Mesendoderm (in vitro differentiated cells): Measurements from ENCODE around the gene ADGRG1.
A peak's percentile ranks its signal among the peaks of the same experiment; 100 is the strongest.

Experiments used
- DNase-seq: peaks from one replicate; pipeline ENCODE4 v3.0.0; 2013
- H2AK5ac ChIP-seq: 2 replicates; pipeline ENCODE4 v1.6.1; 2013; ENCODE audit warnings: low read length, inconsistent platforms
- H2BK120ac ChIP-seq: 2 replicates; pipeline ENCODE4 v1.6.1; 2013; ENCODE audit warnings: low read depth, mild to moderate bottlenecking, low read length, moderate library complexity, mixed read lengths
- H2BK15ac ChIP-seq: replicated peaks from 2 replicates; pipeline ENCODE4 v1.6.1; 2013; ENCODE audit warnings: low read depth, mild to moderate bottlenecking, moderate library complexity
- H2BK5ac ChIP-seq: 2 replicates; pipeline ENCODE4 v1.6.1; 2013; ENCODE audit warnings: low read length, inconsistent platforms
- H3K18ac ChIP-seq: 2 replicates; pipeline ENCODE4 v1.6.1; 2013; ENCODE audit warnings: mild to moderate bottlenecking, low read length, mixed read lengths
- H3K23ac ChIP-seq: one replicate; pipeline ENCODE4 v1.6.1; 2013; ENCODE audit warnings: low read length
- H3K27ac ChIP-seq: 2 replicates; pipeline ENCODE4 v1.5.1; 2013; ENCODE audit warnings: low read depth, mild to moderate bottlenecking, inconsistent platforms, low read length, moderate library complexity
- H3K27me3 ChIP-seq: 2 replicates; pipeline ENCODE4 v1.6.1; 2013; ENCODE audit warnings: low read length, control low read depth, mild to moderate bottlenecking, inconsistent platforms; ENCODE audit not compliant: insufficient read depth, poor library complexity
- H3K36me3 ChIP-seq: 2 replicates; pipeline ENCODE4 v1.6.1; 2013; ENCODE audit warnings: low read length, inconsistent platforms; ENCODE audit not compliant: control insufficient read depth, insufficient read depth
- H3K4ac ChIP-seq: one replicate; pipeline ENCODE4 v1.6.1; 2013; ENCODE audit warnings: low read depth, mild to moderate bottlenecking, low read length, moderate library complexity
- H3K4me1 ChIP-seq: 2 replicates; pipeline ENCODE4 v1.6.1; 2013; ENCODE audit warnings: low read depth, low read length, inconsistent platforms; ENCODE audit not compliant: control insufficient read depth
- H3K4me2 ChIP-seq: 2 replicates; pipeline ENCODE4 v1.6.1; 2013; ENCODE audit warnings: low read length
- H3K4me3 ChIP-seq: 2 replicates; pipeline ENCODE4 v1.5.1; 2013; ENCODE audit warnings: mild to moderate bottlenecking, low read length
- H3K56ac ChIP-seq: one replicate; pipeline ENCODE4 v1.6.1; 2013; ENCODE audit warnings: low read length
- H3K79me1 ChIP-seq: 2 replicates; pipeline ENCODE4 v1.6.1; 2013; ENCODE audit warnings: low read length, inconsistent platforms
- H3K79me2 ChIP-seq: 2 replicates; pipeline ENCODE4 v1.6.1; 2013; ENCODE audit warnings: mild to moderate bottlenecking, low read length; ENCODE audit not compliant: control insufficient read depth, insufficient read depth
- H3K9ac ChIP-seq: 2 replicates; pipeline ENCODE4 v1.6.1; 2013; ENCODE audit warnings: low read length, inconsistent platforms
- H4K5ac ChIP-seq: one replicate; pipeline ENCODE4 v1.6.1; 2013; ENCODE audit warnings: low read length
- H4K8ac ChIP-seq: one replicate; pipeline ENCODE4 v1.6.1; 2013; ENCODE audit warnings: low read depth, mild to moderate bottlenecking, control low read depth, low read length, moderate library complexity
- WGBS: extraction: QIAGEN DNeasy Blood & Tissue Kit; methylation state at CpG from one replicate; pipeline ENCODE4 v1.1.7; 2013; ENCODE audit warnings: low lambda C conversion rate, missing lambda C conversion rate; ENCODE audit not compliant: insufficient coverage; ENCODE audit errors: extremely low coverage; 5-methylcytosine and 5-hydroxymethylcytosine counted together

The ADGRG1 gene

GRCh38 chr16:57606847-57607501 is 21.5 kb upstream of the ADGRG1 start:
- Histone ChIP-seq H2AK5ac (no peak overlapping the region), H3K4me1 (no peaks in the 10 kb centered on the region), H3K4me3 (no peak overlapping the region), H3K27me3 (no peaks in the 10 kb centered on the region), H4K8ac (no peak overlapping the region), H2BK15ac (no peak overlapping the region), H3K79me1 (no peaks in the 10 kb centered on the region), H3K36me3 (no peaks in the 10 kb centered on the region), H3K18ac (no peak overlapping the region), H2BK5ac (no peak overlapping the region), H3K23ac (no peak overlapping the region), H4K5ac (no peak overlapping the region), H3K4ac (no peak overlapping the region), H3K56ac (no peak overlapping the region), H3K4me2 (no peak overlapping the region), H2BK120ac (no peak overlapping the region), H3K79me2 (no peaks in the 10 kb centered on the region), H3K9ac (no peak overlapping the region), H3K27ac (no peak overlapping the region)
- WGBS, result no CpG with 5 or more reads among the region's 11 CpGs
- DNase-seq, result no peak

GRCh38 chr16:57607676-57608461 is 20.6 kb upstream of the ADGRG1 start:
- H3K79me1 ChIP-seq, result no peaks in the 10 kb centered on the region
- no peak overlapping the region for H3K18ac ChIP-seq
- H3K4me2 ChIP-seq, result no peak overlapping the region
- H3K4ac ChIP-seq, result no peak overlapping the region
- no peak overlapping the region for H3K4me3 ChIP-seq
- DNase-seq, result no peak
- no peak overlapping the region for H3K23ac ChIP-seq
- H3K9ac ChIP-seq, result no peak overlapping the region
- no peak overlapping the region for H2BK120ac ChIP-seq
- H4K8ac ChIP-seq, result no peak overlapping the region
- no peaks in the 10 kb centered on the region for H3K36me3 ChIP-seq
- H2BK5ac ChIP-seq, result no peak overlapping the region
- H3K27me3 ChIP-seq, result no peaks in the 10 kb centered on the region
- H2BK15ac ChIP-seq, result no peak overlapping the region
- no peaks in the 10 kb centered on the region for H3K4me1 ChIP-seq
- H3K79me2 ChIP-seq, result no peaks in the 10 kb centered on the region
- H3K27ac ChIP-seq, result no peak overlapping the region
- H4K5ac ChIP-seq, result no peak overlapping the region
- no peak overlapping the region for H2AK5ac ChIP-seq
- H3K56ac ChIP-seq, result peak overlapping the region; percentile 11
- whole genome bisulfite sequencing, result no CpG with 5 or more reads among the region's 10 CpGs

DNA sequence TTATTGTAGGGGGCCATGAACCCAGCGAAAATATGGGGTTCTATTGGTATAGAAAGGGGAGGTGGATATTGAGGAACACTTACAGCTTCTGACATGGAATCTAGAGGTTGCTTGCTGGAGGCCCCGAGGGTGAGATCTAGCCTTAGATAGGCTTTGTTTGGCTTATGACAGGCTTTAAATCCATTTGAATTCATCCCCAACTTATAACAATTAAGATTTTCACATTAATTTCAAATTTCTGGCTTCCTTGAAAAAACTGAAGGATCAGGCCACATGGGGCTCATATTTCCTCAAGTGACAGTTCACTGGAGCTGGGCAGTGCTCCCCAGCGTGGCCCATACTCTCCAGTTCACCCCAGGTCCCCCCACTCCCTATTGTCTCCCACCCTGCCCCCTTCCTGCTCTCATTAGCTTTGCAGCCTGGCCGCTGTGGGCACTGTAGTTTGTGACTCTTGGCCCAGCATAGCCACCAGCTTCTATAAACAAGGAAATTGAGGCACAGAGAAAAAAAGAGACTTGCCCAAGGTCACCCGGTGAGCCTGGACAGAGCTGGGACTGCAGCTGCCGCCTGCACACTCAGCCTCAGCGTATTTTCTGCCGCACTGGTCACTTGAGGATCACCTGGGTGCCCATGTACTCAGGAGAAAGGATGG is 19.8 kb upstream of the ADGRG1 start:
- Histone ChIP-seq H3K18ac (no peak overlapping the region), H3K4me2 (no peak overlapping the region), H2BK120ac (no peak overlapping the region), H4K8ac (no peak overlapping the region), H2BK15ac (no peak overlapping the region), H3K36me3 (no peaks in the 10 kb centered on the region), H3K79me2 (no peaks in the 10 kb centered on the region), H3K4me1 (no peaks in the 10 kb centered on the region), H2BK5ac (no peak overlapping the region), H3K23ac (no peak overlapping the region), H3K9ac (no peak overlapping the region), H3K56ac (no peak overlapping the region), H2AK5ac (no peak overlapping the region), H4K5ac (no peak overlapping the region), H3K27ac (no peak overlapping the region), H3K4me3 (no peak overlapping the region), H3K27me3 (no peaks in the 10 kb centered on the region), H3K79me1 (no peaks in the 10 kb centered on the region), H3K4ac (no peak overlapping the region)
- DNase-seq, result no peak
- WGBS, result no CpG with 5 or more reads among the region's 8 CpGs

- Histone ChIP-seq H3K18ac (no peak overlapping the region), H2AK5ac (no peak overlapping the region), H2BK5ac (no peak overlapping the region), H3K27me3 (no peaks in the 10 kb centered on the region), H3K4me3 (no peak overlapping the region), H3K23ac (no peak overlapping the region), H3K27ac (no peak overlapping the region), H3K36me3 (no peaks in the 10 kb centered on the region), H3K4me1 (no peaks in the 10 kb centered on the region), H4K8ac (no peak overlapping the region), H3K56ac (no peak overlapping the region), H2BK120ac (no peak overlapping the region), H3K4ac (no peak overlapping the region), H3K4me2 (no peak overlapping the region), H3K9ac (no peak overlapping the region), H3K79me2 (no peaks in the 10 kb centered on the region), H3K79me1 (no peaks in the 10 kb centered on the region), H4K5ac (no peak overlapping the region), H2BK15ac (no peak overlapping the region)
- no CpG with 5 or more reads among the region's 12 CpGs for WGBS
- no peak for DNase-seq
Measured at GRCh38 chr16:57609541-57610401, 18.7 kb upstream of the ADGRG1 start.

- H3K79me2 ChIP-seq, result no peaks in the 10 kb centered on the region
- H3K4ac ChIP-seq, result no peak overlapping the region
- H3K79me1 ChIP-seq, result no peaks in the 10 kb centered on the region
- no peaks in the 10 kb centered on the region for H3K27me3 ChIP-seq
- no peak overlapping the region for H2BK5ac ChIP-seq
- H3K4me2 ChIP-seq, result no peak overlapping the region
- no CpG with 5 or more reads among the region's 4 CpGs for WGBS
- H3K27ac ChIP-seq, result no peak overlapping the region
- no peak overlapping the region for H3K18ac ChIP-seq
- H4K8ac ChIP-seq, result no peak overlapping the region
- no peak overlapping the region for H3K23ac ChIP-seq
- DNase-seq, result no peak
- H2BK120ac ChIP-seq, result no peak overlapping the region
- no peak overlapping the region for H2BK15ac ChIP-seq
- no peaks in the 10 kb centered on the region for H3K4me1 ChIP-seq
- no peak overlapping the region for H3K9ac ChIP-seq
- H3K56ac ChIP-seq, result no peak overlapping the region
- H2AK5ac ChIP-seq, result no peak overlapping the region
- no peaks in the 10 kb centered on the region for H3K36me3 ChIP-seq
- no peak overlapping the region for H3K4me3 ChIP-seq
- H4K5ac ChIP-seq, result no peak overlapping the region
Measured at GRCh38 chr16:57610611-57611010, 17.8 kb upstream of the ADGRG1 start.
